Uterus (tissue), 4 donors: Measurements from ENCODE around the gene POU2F1. TPM values are rescaled to one million over a fixed set of nuclear protein-coding genes. Genes with fewer than 3 reads are reported as not detected.

Experiments
- DNase-seq, 2 donors: peaks; one replicate each; pipeline ENCODE4 v3.0.0-alpha.2; 2019 to 2020
- H3K27ac ChIP-seq, 2 donors: fragments of 200-600 bp; sonication (generic); 1 replicate in 1 of 2; 2 replicates in 1 of 2; pipeline ENCODE4 v1.5.1; 2016 to 2018
- H3K27me3 ChIP-seq, 2 donors: fragments of 200-600 bp; sonication (generic); one replicate each; pipeline ENCODE4 v1.5.1; 2018 to 2019; ENCODE audit warnings: control low read depth in 1 of 2
- H3K36me3 ChIP-seq, 2 donors: fragments of 200-600 bp; sonication (generic); one replicate each; pipeline ENCODE4 v1.5.1; 2019; ENCODE audit warnings: control low read depth in 1 of 2
- H3K4me1 ChIP-seq, 2 donors: fragments of 200-600 bp; sonication (generic); one replicate each; pipeline ENCODE4 v1.5.1; 2018 to 2019; ENCODE audit warnings: control low read depth in 1 of 2
- H3K4me3 ChIP-seq, 2 donors: fragments of 200-600 bp; sonication (generic); 1 replicate in 1 of 2; 2 replicates in 1 of 2; pipeline ENCODE4 v1.5.1; 2018 to 2019; ENCODE audit warnings: mild to moderate bottlenecking in 1 of 2
- H3K9me3 ChIP-seq, 2 donors: fragments of 200-600 bp; sonication (generic); one replicate each; pipeline ENCODE4 v1.5.1; 2019; ENCODE audit warnings: control low read depth in 1 of 2
- CTCF ChIP-seq, 4 experiments: fragments of 200-600 bp in 2 of 4; fragments of 450-650 bp in 2 of 4; sonication (generic) in 2 of 4; IDR thresholded peaks; one replicate each; pipeline ENCODE4 v1.5.1; 2016 to 2019; ENCODE audit warnings: antibody characterized with exemption in 4 of 4, mild to moderate bottlenecking in 2 of 4, moderate library complexity in 1 of 4
- POLR2A ChIP-seq, 2 donors: fragments of 450-650 bp; IDR thresholded peaks; one replicate each; pipeline ENCODE4 v1.6.1; 2016; ENCODE audit warnings: antibody characterized with exemption in 2 of 2, mild to moderate bottlenecking in 1 of 2, moderate library complexity in 1 of 2
- intact Hi-C: fragments of 100-400 bp; cut with DNase I; formaldehyde crosslinking; loops from one replicate; pipeline ENCODE4 v1.15.1; 2023; ENCODE audit warnings: low total_unique reads
- total RNA-seq, 4 donors: library from RNA; depleted of rRNA in 3 of 4; stranded (reverse); fragments of >200 nt in 3 of 4; gene quantifications; one replicate each; pipeline versions ENCODE4 v1.1.0 to v1.2.4, GENCODE V29; 2014 to 2023
- donor health status: DM: yes; HTN: yes; CAD: no.

Gene POU2F1
- total RNA-seq, 4 donors from 2014 or later = 9.7 to 50.8 (median 32.2) TPM

DNA sequence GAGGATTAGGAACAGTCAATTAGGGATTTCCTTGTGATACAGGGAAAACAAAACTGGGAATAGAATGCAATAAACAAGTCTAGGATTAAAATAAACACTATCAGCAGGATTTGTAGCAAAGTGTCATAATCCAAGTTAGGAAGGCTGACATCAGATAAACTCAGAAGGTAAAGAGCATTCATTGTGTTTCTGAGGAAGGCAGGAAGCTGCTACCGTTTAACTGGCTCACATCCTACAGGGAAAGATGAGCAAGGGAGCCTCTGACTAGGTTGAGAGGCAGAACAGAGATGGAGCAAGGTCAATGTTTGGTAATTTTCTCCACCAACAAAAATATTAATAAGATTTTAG lies 124.7 kb downstream of the POU2F1 start:
- intact Hi-C loops = no loop called here
- H3K4me3 ChIP-seq = no peak overlapping the region
- TF ChIP-seq POLR2A (IDR thresholded peaks at IDR 0.05) (no peak), CTCF (IDR thresholded peaks at IDR 0.05) (no peak)
- H3K36me3 ChIP-seq = no peaks in the 10 kb centered on the region
- H3K4me1 ChIP-seq = no peaks in the 10 kb centered on the region
- no peak overlapping the region for H3K27ac ChIP-seq
- no peaks in the 10 kb centered on the region for H3K9me3 ChIP-seq
- no peak for DNase-seq
- no peaks in the 10 kb centered on the region for H3K27me3 ChIP-seq

DNA sequence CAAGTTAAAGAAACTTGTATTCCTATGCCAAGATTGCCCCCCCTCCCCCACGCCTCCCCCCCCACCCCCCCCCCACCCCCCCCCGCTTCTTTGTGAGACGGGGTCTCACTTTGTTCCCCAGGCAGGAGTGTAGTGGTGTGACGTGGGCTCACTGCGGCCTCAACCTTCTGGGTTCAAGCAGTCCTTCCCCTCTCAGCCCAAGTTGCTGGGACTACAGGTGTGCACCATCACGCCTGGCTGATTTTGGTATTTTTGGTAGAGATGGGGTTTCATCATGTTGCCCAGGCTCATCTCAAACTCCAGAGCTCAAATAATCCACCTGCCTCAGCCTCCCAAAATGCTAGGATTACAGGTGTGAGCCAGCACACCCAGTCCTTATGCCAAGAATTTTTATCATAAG lies 136.6 kb downstream of the POU2F1 start:
- no peak for DNase-seq
- H3K36me3 ChIP-seq = no peaks in the 10 kb centered on the region
- H3K27me3 ChIP-seq = no peaks in the 10 kb centered on the region
- no peak for TF ChIP-seq POLR2A (IDR thresholded peaks at IDR 0.05)
- no peak for TF ChIP-seq CTCF (IDR thresholded peaks at IDR 0.05)
- H3K4me3 ChIP-seq = no peak overlapping the region
- H3K27ac ChIP-seq = no peak overlapping the region
- intact Hi-C loops = no loop called here
- peaks cover 0 to 3% of the 10 kb centered on the region in 2 donors for H3K9me3 ChIP-seq
- no peaks in the 10 kb centered on the region for H3K4me1 ChIP-seq

- Histone ChIP-seq H3K4me3 (no peak overlapping the region), H3K36me3 (no peaks in the 10 kb centered on the region), H3K27me3 (no peaks in the 10 kb centered on the region), H3K9me3 (peaks cover 0 to 3% of the 10 kb centered on the region in 2 donors), H3K27ac (no peak overlapping the region), H3K4me1 (no peaks in the 10 kb centered on the region)
- intact Hi-C loops = no loop called here
- TF ChIP-seq POLR2A (IDR thresholded peaks at IDR 0.05) (no peak), CTCF (IDR thresholded peaks at IDR 0.05) (no peak)
- no peak for DNase-seq
Measured at GRCh38 chr1:167359295-167359694, 138.6 kb downstream of the POU2F1 start.

- H3K9me3 ChIP-seq = no peaks in the 10 kb centered on the region
- TF ChIP-seq CTCF (IDR thresholded peaks at IDR 0.05) = no peak
- TF ChIP-seq POLR2A (IDR thresholded peaks at IDR 0.05) = no peak
Measured at GRCh38 chr1:167360120-167360519, 139.4 kb downstream of the POU2F1 start.

GRCh38 chr1:167362638-167363037 lies 142.0 kb downstream of the POU2F1 start:
- Histone ChIP-seq H3K36me3 (no peaks in the 10 kb centered on the region), H3K4me3 (no peak overlapping the region), H3K9me3 (no peaks in the 10 kb centered on the region), H3K27ac (no peak overlapping the region), H3K27me3 (no peaks in the 10 kb centered on the region), H3K4me1 (no peaks in the 10 kb centered on the region)
- intact Hi-C loops = no loop called here
- no peak for DNase-seq
- TF ChIP-seq POLR2A (IDR thresholded peaks at IDR 0.05) (no peak), CTCF (IDR thresholded peaks at IDR 0.05) (no peak)

More at GRCh38 chr1:167360120-167360519, 139.4 kb downstream of the POU2F1 start:
- intact Hi-C loops = no loop called here
- no peaks in the 10 kb centered on the region for H3K36me3 ChIP-seq
- H3K27me3 ChIP-seq = no peaks in the 10 kb centered on the region
- no peak overlapping the region for H3K4me3 ChIP-seq
- no peak for DNase-seq
- no peak overlapping the region for H3K27ac ChIP-seq
- H3K4me1 ChIP-seq = no peaks in the 10 kb centered on the region
